ENCODE data around the gene LDLRAD4. TPM values are rescaled to one million over a fixed set of nuclear protein-coding genes. Genes with fewer than 3 reads are reported as not detected.

LDLRAD4 gene
- total RNA-seq, 4 donors from 2014 or later, result 14.0 to 36.9 (median 29.3) TPM

GRCh38 chr18:13550418-13551304, 332.1 kb downstream of the LDLRAD4 start:
- TF ChIP-seq EP300 (IDR thresholded peaks at IDR 0.05) (no peak), CTCF (IDR thresholded peaks at IDR 0.05) (no peak), POLR2A (IDR thresholded peaks at IDR 0.05) (no peak)

GRCh38 chr18:13551305-13551603, 332.7 kb downstream of the LDLRAD4 start:
- H3K9me3 ChIP-seq, result no peaks in the 10 kb centered on the region
- no peak overlapping the region for H3K4me3 ChIP-seq
- 81 to 83% methylated on average over 5 of the region's 5 CpGs for WGBS, 2 donors
- DNase-seq (ENCODE audit: low spot score in 2 of 2), result no peak
- no peaks in the 10 kb centered on the region for H3K36me3 ChIP-seq
- H3K27me3 ChIP-seq, result no peaks in the 10 kb centered on the region
- no peak overlapping the region for H3K27ac ChIP-seq
- H3K4me1 ChIP-seq, result peaks cover 0 to 18% (median 6%) of the 10 kb centered on the region in 4 donors
- TF ChIP-seq EP300 (IDR thresholded peaks at IDR 0.05), result no peak
- no peak for TF ChIP-seq CTCF (IDR thresholded peaks at IDR 0.05)
- no peak for TF ChIP-seq POLR2A (IDR thresholded peaks at IDR 0.05)

More at GRCh38 chr18:13550418-13551304, 332.1 kb downstream of the LDLRAD4 start:
- no peak for DNase-seq (ENCODE audit: low spot score in 2 of 2)
- no peaks in the 10 kb centered on the region for H3K36me3 ChIP-seq
- no peaks in the 10 kb centered on the region for H3K9me3 ChIP-seq
- no peak overlapping the region for H3K4me3 ChIP-seq
- H3K27me3 ChIP-seq, result no peaks in the 10 kb centered on the region
- H3K4me1 ChIP-seq, result peaks cover 0 to 18% (median 6%) of the 10 kb centered on the region in 4 donors
- peak overlapping the region in 2 of 4 donors; percentile 47 to 63 for H3K27ac ChIP-seq
- WGBS, 2 donors, result 89 to 92% methylated on average over 28 of the region's 28 CpGs

- no peak for DNase-seq (ENCODE audit: low spot score in 2 of 2)
- Histone ChIP-seq H3K27ac (no peak overlapping the region), H3K27me3 (no peaks in the 10 kb centered on the region), H3K36me3 (no peaks in the 10 kb centered on the region), H3K4me3 (no peak overlapping the region), H3K4me1 (peaks cover 0 to 18% (median 6%) of the 10 kb centered on the region in 4 donors), H3K9me3 (no peaks in the 10 kb centered on the region)
- TF ChIP-seq CTCF (IDR thresholded peaks at IDR 0.05) (no peak), EP300 (IDR thresholded peaks at IDR 0.05) (no peak), POLR2A (IDR thresholded peaks at IDR 0.05) (no peak)
- 51 to 58% methylated on average over 13 of the region's 13 CpGs for WGBS, 2 donors
These were observed 333.5 kb downstream of the LDLRAD4 start for GRCh38 chr18:13551841-13552733.

- H3K36me3 ChIP-seq, result no peaks in the 10 kb centered on the region
- TF ChIP-seq EP300 (IDR thresholded peaks at IDR 0.05), result no peak
- TF ChIP-seq POLR2A (IDR thresholded peaks at IDR 0.05), result no peak
- no peak for TF ChIP-seq CTCF (IDR thresholded peaks at IDR 0.05)
- DNase-seq (ENCODE audit: low spot score in 2 of 2), result no peak
- no peaks in the 10 kb centered on the region for H3K9me3 ChIP-seq
- H3K4me1 ChIP-seq, result peaks cover 0 to 22% (median 7%) of the 10 kb centered on the region in 4 donors
- 89 to 91% methylated on average over 9 of the region's 9 CpGs for WGBS, 2 donors
- H3K4me3 ChIP-seq, result no peak overlapping the region
- H3K27ac ChIP-seq, result no peak overlapping the region
- no peaks in the 10 kb centered on the region for H3K27me3 ChIP-seq
These were observed 334.9 kb downstream of the LDLRAD4 start for GRCh38 chr18:13553449-13553848.

All from tibial nerve (tissue), 4 donors.